COLO829 (cell line): ENCODE data around the gene KAZN.

Source experiments
- DNase-seq: peaks from one replicate; pipeline ENCODE4 v3.0.0; 2012; ENCODE audit warnings: low spot score

The KAZN gene

GRCh38 chr1:15063783-15064182 is 465.3 kb downstream of the KAZN start:
- DNase-seq, result no peak

DNA sequence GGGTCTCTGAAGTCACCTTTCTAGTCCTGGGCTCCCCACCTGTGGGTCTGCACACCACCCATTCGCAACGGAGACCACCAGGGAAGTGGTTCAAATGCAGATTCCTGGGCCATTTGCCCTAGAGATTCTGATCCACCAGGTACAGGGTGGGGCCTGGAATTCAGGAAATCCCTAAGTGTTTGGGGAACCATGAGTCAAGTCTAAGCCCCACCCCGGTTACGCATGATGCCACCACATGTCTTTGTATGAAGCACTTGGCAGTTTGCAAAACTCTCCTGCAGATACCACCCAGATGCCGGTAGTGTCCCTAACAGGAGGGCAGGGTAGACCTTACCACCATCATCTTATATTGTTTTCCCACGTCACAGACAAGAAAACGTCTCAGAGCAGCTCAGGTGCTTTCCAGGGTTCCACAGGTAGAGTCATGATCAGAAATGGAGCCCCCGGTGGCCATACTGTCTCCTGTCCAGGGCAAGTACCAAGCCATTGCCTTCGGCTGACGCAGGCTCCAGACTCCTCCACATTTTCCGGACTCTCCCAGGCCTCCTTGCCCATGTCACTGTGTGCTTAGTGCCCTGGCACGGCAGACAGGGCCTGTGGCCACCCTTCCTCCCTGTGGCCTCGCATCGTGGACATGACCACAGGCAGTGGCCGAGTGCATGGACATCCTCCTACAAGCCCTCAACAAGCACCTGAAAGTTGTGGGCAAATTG is 465.9 kb downstream of the KAZN start:
- no peak for DNase-seq

DNA sequence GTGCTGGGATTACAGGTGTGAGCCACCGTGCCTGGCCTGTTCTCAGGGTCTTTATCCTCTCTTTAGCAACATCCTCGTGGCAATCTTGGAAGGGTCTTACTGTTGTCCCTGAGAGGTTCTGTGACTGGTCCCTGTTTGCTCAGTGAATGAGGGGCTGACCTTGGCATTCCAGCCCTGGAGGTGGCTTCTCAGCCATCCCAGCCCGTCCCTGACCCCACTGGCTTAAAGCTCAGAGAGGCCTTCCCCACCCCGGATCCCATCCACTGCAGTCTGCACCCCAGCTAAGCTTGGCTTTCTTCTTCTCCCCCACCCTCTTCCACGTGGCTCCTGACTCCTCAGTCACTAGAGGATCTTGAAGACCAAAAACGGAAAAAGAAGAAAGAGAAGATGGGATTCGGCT is 466.8 kb downstream of the KAZN start:
- no peak for DNase-seq

DNA sequence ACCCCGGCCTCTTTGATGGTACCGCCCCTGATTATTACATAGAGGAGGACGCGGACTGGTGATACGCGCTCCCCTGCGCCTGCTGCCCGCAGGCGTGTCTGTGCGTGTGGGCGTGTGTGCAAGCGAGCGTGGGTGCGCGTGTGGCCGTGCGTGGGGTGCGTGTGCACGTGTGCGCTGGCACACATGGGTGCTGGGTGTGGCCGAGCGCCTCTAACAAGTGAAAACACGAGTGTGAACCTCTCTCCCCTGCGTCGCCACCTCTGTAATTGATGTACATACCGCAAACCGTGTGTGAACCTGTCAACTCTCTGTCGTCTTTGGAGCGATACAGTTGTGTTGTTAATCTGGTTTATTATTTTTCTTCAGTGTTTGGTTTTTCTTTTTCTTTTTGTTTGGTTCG is 467.3 kb downstream of the KAZN start:
- no peak for DNase-seq

GRCh38 chr1:15066191-15066590 is 467.7 kb downstream of the KAZN start:
- no peak for DNase-seq

DNA sequence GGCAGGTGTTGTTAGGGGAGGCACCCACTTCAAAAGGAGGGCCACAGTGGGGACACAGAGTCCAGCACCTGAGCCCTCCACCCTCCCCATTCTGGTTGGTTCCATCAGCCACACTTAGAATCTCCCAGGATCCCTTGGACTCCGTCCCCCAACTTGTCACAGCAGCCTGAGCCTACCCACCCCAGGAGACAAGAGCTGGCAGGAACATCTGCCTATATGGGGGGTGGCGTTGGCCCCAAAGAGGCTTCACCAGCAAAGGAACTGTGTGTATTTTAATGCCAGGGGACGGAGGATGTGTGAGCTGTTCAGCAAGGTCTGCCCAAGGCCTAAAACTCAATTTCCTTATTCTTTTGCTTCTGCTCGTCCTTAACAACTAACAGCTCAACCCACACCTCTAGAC is 468.7 kb downstream of the KAZN start:
- no peak for DNase-seq

- no peak for DNase-seq
These were observed 469.7 kb downstream of the KAZN start for GRCh38 chr1:15068152-15068551.

- DNase-seq, result no peak
These were observed 470.5 kb downstream of the KAZN start for GRCh38 chr1:15068997-15069396.

- DNase-seq, result no peak
These were observed 471.8 kb downstream of the KAZN start for GRCh38 chr1:15070145-15070748.

DNA sequence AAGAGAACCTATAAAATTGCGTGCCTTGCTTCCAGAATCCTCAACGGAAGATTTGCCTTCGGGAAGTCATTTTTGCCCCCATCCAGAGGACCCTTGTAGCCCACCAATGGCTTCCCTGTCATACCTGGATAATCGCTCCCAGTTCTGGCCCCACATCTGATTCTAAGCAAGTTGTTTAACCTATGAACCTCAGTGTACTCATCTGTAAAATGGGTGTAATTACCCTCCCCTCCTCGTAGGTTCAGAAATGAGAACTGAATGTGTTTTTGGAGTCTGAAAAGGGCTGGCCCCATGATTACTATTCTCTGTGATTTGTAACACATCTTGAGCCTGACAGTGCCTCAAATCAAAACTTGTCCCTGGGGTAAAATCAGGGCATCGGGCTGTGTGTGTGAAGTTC is 473.5 kb downstream of the KAZN start:
- no peak for DNase-seq

- DNase-seq, result no peak
These were observed 475.4 kb downstream of the KAZN start for GRCh38 chr1:15073799-15074308.

GRCh38 chr1:15075175-15075574 is 476.7 kb downstream of the KAZN start:
- no peak for DNase-seq

- DNase-seq, result no peak
These were observed 477.3 kb downstream of the KAZN start for GRCh38 chr1:15075817-15076216.

- no peak for DNase-seq
These were observed 478.3 kb downstream of the KAZN start for GRCh38 chr1:15076807-15077206.

GRCh38 chr1:15077384-15077783 is 478.9 kb downstream of the KAZN start:
- DNase-seq, result no peak

GRCh38 chr1:15080328-15081007 is 482.0 kb downstream of the KAZN start:
- DNase-seq, result no peak

DNA sequence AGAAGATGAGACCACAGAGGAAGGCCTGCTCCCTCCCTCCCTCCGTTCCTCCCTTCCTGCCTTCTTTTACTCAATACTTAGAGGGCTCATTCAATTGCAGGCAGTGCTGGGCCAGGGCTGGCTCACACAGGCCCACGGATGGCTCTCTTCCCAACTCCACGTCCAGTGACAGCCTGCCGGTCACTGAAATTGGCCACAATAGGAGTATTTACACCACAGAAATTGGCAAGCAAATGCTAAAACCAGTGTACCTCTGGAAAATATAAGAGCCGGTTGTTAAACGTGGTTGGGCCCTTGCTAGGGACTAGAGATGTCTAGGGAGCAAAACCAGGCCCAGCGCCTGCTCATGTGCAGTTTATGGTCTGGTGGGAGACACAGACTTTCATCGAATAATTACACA is 482.6 kb downstream of the KAZN start:
- no peak for DNase-seq

DNA sequence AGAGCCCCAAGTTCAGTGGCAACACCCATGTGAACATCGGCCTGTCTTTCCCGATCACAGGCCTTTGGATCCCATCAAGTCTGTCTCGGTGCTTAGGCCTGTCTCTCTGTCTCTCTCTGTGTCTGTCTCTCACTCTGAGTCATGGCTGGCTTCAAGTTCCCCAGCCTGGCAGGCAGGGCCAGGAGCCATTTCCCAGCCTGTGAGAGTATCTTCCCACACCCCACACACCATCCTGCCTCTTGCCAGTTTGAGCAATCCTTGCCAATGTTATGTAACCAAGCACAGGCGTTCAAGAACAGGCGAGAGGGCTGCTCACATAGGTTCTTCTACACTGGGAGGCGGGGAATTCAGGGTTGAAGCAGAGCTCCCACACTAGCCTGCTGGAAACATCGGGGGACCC is 485.1 kb downstream of the KAZN start:
- no peak for DNase-seq

DNA sequence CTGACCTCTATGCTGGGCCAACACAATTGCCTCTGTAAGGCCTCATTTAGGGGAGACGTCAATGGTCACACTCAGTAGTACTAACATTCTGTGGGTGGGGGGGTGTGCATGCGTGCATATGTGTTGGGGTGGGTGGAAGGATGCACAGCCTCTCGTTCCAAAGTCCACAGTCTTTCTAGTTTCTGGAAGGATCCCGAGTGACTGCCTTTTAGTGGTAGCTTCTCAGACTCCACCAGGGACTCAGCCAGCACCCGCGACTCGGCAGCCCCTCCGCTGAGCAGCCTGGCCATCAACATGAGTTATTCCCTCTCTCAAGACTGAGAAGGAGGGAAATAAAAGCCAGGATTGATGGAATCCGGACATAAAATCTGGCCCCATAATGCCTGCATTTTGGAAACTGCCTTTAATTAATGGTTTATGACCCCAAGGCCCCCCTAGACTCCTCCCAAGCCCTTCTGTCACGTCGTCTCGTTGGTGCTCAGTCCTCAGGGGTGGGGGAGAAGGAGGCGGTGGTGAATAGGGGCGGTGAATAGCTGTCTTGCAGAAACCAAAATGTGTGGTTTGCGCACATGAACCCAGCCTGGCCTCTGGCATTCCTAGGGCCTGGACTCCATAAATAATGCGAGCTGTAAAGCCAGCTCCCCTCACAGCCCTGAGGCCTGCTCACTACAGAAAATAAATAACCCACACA is 489.9 kb downstream of the KAZN start:
- no peak for DNase-seq

DNA sequence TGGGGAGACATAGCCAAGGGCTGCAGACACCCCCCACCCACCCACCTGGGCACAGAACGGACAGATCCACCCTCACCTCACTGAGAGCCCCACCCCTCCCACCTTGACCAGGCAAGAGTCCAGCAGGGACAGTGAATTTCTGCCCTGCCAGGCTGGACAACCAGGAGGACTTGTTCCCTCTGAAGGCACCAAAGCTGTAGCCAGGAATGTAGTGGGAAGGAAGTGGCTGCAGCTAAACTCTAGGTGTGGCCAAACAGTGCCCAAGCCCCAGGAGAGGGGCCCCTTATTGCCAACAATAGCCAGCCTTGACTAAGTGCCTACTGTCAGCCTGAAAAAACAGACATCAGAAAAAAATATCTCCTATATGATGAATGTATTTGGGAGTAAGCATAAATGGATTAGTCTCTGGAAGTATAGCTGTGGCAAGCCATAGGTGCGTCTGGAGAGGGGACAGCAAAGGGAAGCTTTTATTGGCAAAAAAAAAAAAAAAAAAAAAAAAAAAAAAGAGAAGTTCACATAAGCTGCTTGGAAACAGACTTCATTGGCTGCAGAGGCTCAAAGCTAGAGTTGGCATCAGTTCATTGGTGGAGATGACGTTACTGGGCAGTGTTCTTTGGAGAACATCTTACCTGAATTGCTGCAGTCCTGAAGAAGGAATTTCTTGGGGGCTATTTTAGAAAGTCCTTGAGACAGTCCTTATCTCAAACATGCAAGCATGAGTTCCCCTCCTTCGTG is 490.9 kb downstream of the KAZN start:
- DNase-seq, result no peak

- no peak for DNase-seq
These were observed 491.9 kb downstream of the KAZN start for GRCh38 chr1:15090373-15090772.

DNA sequence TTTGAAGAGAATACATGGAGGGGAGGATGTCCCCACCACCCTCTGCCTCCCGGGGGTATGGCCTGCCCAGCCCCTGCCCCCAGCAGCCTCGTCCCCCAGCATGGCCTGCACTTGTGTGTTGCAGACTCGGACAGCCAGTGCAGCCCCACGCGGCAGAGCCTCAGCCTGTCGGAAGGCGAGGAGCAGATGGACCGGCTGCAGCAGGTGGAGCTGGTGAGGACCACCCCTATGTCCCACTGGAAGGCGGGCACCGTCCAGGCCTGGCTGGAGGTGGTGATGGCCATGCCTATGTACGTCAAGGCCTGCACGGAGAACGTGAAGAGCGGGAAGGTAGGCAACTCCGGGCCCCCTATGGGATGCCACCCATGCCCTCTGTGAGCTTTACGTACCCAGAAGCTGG is 495.6 kb downstream of the KAZN start:
- DNase-seq, result no peak
